ENCODE data around the gene RNF169. TPM values are rescaled to one million over a fixed set of nuclear protein-coding genes. Genes with fewer than 3 reads are reported as not detected.

The RNF169 gene
- total and polyA plus RNA-seq, 2 of the 8 experiments (the other 6 are each of a cell fraction or from before 2014, with no cell fraction given) = 3.6 to 12.5 TPM

DNA sequence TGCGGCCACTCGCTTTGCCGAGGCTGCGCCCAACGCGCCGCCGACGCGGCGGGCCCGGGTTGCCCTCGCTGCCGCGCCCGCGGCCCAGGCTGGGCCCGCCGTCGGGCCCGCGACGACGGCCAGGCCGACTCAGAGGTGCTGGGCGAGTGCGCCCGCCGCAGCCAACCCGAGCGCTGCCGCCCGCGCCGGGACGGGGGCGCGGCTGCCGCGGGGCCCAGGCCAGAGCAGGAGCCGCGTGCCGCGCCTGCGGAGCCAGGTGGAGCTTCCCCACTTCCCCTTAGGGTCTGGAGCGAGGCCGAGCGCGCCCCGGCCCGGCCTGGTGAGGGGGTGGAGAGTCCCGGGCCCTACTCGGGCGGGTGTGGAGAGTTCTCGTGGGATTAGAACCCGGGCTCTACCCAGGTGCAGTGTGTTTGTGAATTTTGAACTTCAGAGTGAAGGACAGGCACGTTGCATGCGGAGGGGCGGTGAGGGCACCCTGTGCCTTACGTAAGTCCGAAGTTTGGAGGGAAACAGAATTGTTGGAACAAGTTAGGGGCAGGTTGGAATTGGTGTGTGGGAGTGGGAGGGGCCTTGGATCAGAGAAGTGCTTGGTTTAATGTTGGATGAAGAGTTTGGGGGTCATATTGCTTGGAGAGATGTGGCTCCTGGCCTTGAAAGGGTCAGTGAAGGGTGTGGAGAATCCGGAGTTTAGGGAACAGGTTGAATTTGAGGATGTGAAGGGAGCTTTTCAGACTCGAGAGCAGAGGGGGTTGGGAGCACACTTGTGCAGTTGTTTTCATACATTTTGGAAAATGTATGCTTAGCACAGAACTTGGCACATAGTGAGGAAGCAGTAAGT is 697 bp downstream of the RNF169 start:
- H3K56ac ChIP-seq (replicated peaks; ENCODE audit: insufficient read length, low read depth, low read length) = no peak overlapping the region
- H3K79me1 ChIP-seq (ENCODE audit: low read depth, low read length) = peaks cover 5% of the 10 kb centered on the region
- FAIRE-seq (no peak), DNase-seq (ENCODE audit: low read depth in 1 of 2, low spot score in 2 of 2) (peak in 1 of 2 experiments; percentile 73)
- H3K27me3 ChIP-seq (replicated peaks in 1 of 4; ENCODE audit: control insufficient read depth in 3 of 4, extremely low read depth in 1 of 4, insufficient read depth in 3 of 4, low read length in 3 of 4) = peaks cover 0 to 2% (median 0%) of the 10 kb centered on the region in 4 experiments; a peak in 1 of 7 replicates
- no peak overlapping the region for H3K14ac ChIP-seq (ENCODE audit: insufficient read length)
- H3K27ac ChIP-seq (ENCODE audit: low read depth, low read length) = peak overlapping the region; percentile 55; the same call in 1 of the 2 replicates
- no peak overlapping the region for H2BK120ac ChIP-seq (replicated peaks; ENCODE audit: low read depth, low read length)
- H2BK20ac ChIP-seq (ENCODE audit: low read length) = no peak overlapping the region
- H4K5ac ChIP-seq (ENCODE audit: insufficient read length, low read depth, low read length) = no peak overlapping the region
- peaks cover 3 to 6% (median 4%) of the 10 kb centered on the region in 4 experiments; a peak in 5 of 7 replicates for H3K4me1 ChIP-seq (replicated peaks in 1 of 4; ENCODE audit: control insufficient read depth in 3 of 4, insufficient read depth in 4 of 4, low read length in 3 of 4)
- H3K9ac ChIP-seq (replicated peaks in 1 of 4; ENCODE audit: extremely low read depth in 1 of 4, low read depth in 3 of 4, low read length in 3 of 4) = peak overlapping the region; percentile 68 to 96 (median 82)
- peak overlapping the region; percentile 50 to 77 (median 59) for H3K4me3 ChIP-seq (ENCODE audit: extremely low read depth in 1 of 4, insufficient read depth in 2 of 4, low read depth in 3 of 4, low read length in 4 of 4)
- ChIA-PET POLR2A (ENCODE audit: partially characterized antibody) (interaction anchor here (0.7 to 3.3 kb wide), 6 partner anchors 10 to 65 kb away, joined by 3 to 13 read pairs (median 4); partner anchors contain the start of gene CHRDL2), CTCF (ENCODE audit: partially characterized antibody) (interaction anchor here (0.9 to 3.5 kb wide), 3 partner anchors 10 to 47 kb away, joined by 3 to 14 read pairs (median 3); no protein-coding TSS in a partner anchor)
- H3K79me2 ChIP-seq (ENCODE audit: control insufficient read depth in 1 of 2, insufficient read depth in 2 of 2, low read length in 2 of 2) = peaks cover 0 to 41% of the 10 kb centered on the region in 2 experiments; a peak in 2 of 4 replicates
- peak overlapping the region; percentile 82 to 95 for H3K4me2 ChIP-seq (ENCODE audit: insufficient read depth in 1 of 2, low read depth in 2 of 2, low read length in 2 of 2)
- H2AFZ ChIP-seq (ENCODE audit: low read length) = peak overlapping the region; percentile 10; the same call in 1 of the 2 replicates
- peak overlapping the region; percentile 33 for H2AK5ac ChIP-seq (ENCODE audit: low read depth, low read length)
- H3K4ac ChIP-seq (replicated peaks; ENCODE audit: insufficient read length, low read depth, low read length) = no peak overlapping the region
- H4K91ac ChIP-seq (replicated peaks; ENCODE audit: insufficient read length, low read length) = no peak overlapping the region
- H4K20me1 ChIP-seq (replicated peaks in 1 of 2; ENCODE audit: control insufficient read depth in 1 of 2, insufficient read depth in 2 of 2, low read length in 2 of 2) = no peaks in the 10 kb centered on the region
- H3K36me3 ChIP-seq (ENCODE audit: control insufficient read depth in 2 of 4, insufficient read depth in 4 of 4, low read length in 3 of 4) = no peaks in the 10 kb centered on the region
- H4K8ac ChIP-seq (ENCODE audit: extremely low read depth, insufficient read depth, low read length) = peak overlapping the region; percentile 95; the same call in 1 of the 2 replicates
- no peak overlapping the region for H2BK15ac ChIP-seq (ENCODE audit: low read length)
- H3K18ac ChIP-seq (ENCODE audit: extremely low read depth, low read length) = no peak overlapping the region
- peaks cover 9% of the 10 kb centered on the region; the same call in 1 of the 2 replicates for H3K23me2 ChIP-seq (ENCODE audit: low read depth, low read length)
- no peak overlapping the region for H3K23ac ChIP-seq (ENCODE audit: insufficient read length)
- H3K9me3 ChIP-seq (ENCODE audit: insufficient read depth in 2 of 2, low read depth in 1 of 2, low read length in 1 of 2) = no peaks in the 10 kb centered on the region; a peak in 1 of 4 replicates
- WGBS, 2 experiments (ENCODE audit: extremely low coverage in 1 of 2, insufficient coverage in 1 of 2, insufficient read length in 1 of 2, insufficient replicate concordance in 2 of 2, low coverage in 1 of 2, low lambda C conversion rate in 2 of 2, missing lambda C conversion rate in 1 of 2) = 4% methylated on average over 55 of the region's 63 CpGs; no CpG with 5 or more reads in 1 of the 2 experiments
- peak overlapping the region; percentile 44 for H2BK12ac ChIP-seq (ENCODE audit: low read depth, low read length)
- peak overlapping the region; percentile 69; the same call in 1 of the 2 replicates for H2BK5ac ChIP-seq (ENCODE audit: low read depth, low read length)
- TF ChIP-seq CEBPB (IDR thresholded peaks at IDR 0.05; ENCODE audit: low read depth, low read length) = no peak
- TF ChIP-seq KDM5A (IDR thresholded peaks at IDR 0.05; ENCODE audit: low read length) = no peak
- no peak for TF ChIP-seq FOSL1 (IDR thresholded peaks at IDR 0.05; ENCODE audit: insufficient read depth, low read depth, low read length)
- TF ChIP-seq RAD21 (IDR thresholded peaks at IDR 0.05 in 1 of 2, conservative IDR thresholded peaks at IDR 0.05 in 1 of 2; ENCODE audit: low read depth in 2 of 2, low read length in 2 of 2) = no peak
- TF ChIP-seq BCL11A (IDR thresholded peaks at IDR 0.05; ENCODE audit: low read depth in 2 of 2, low read length in 2 of 2) = no peak
- no peak for TF ChIP-seq RXRA (IDR thresholded peaks at IDR 0.05; ENCODE audit: insufficient read depth, low read depth, low read length)
- no peak for TF ChIP-seq SP1 (IDR thresholded peaks at IDR 0.05; ENCODE audit: low read depth, low read length)
- no peak for TF ChIP-seq TAF7 (optimal IDR thresholded peaks at IDR 0.05; ENCODE audit: borderline replicate concordance, low read depth, low read length)
- no peak for TF ChIP-seq TEAD4 (IDR thresholded peaks at IDR 0.05; ENCODE audit: low read depth, low read length)
- TF ChIP-seq KDM1A (IDR thresholded peaks at IDR 0.05; ENCODE audit: borderline replicate concordance, low read length) = no peak
- TF ChIP-seq SP2 (IDR thresholded peaks at IDR 0.05; ENCODE audit: low read length) = no peak

Measured in H1 (cell line).